ENCODE data around the gene SART1. TPM values are rescaled to one million over a fixed set of nuclear protein-coding genes. Genes with fewer than 3 reads are reported as not detected.

The SART1 gene
- total and polyA plus RNA-seq, 4 donors, result 31.4 to 145 (median 48.3) TPM

DNA sequence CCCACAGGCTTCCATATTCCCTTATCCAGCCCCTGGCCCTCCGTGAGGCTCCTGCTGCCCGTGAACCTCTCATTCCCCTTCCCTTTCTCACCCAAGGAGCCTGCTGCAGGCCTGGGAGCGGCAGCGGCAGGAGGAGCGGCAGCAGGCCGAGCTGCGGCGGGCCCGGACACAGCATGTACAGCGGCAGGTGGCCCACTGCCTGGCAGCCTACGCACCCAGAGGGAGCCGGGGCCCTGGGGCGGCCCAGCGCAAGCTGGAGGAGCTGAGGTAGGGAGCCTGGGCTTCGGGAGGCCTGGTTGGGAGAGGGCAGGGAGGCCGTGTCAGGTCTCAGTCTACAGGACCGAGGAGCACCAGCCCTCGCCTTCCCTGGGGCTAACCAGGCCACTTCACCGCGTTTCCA lies 8.1 kb upstream of the SART1 start:
- no peak overlapping the region for H3K27ac ChIP-seq (ENCODE audit: low read depth in 1 of 2, low read length in 1 of 2)
- H3K27me3 ChIP-seq (ENCODE audit: control insufficient read depth in 3 of 3, insufficient read depth in 3 of 3, low read length in 2 of 3), result no peaks in the 10 kb centered on the region
- DNase-seq (no peak), ATAC-seq (ENCODE audit: insufficient read depth, low FRiP score) (no peak)
- 93 to 96% methylated on average over 20 of the region's 20 CpGs for WGBS, 2 donors
- no peak for TF ChIP-seq CTCF (IDR thresholded peaks at IDR 0.05; ENCODE audit: control extremely low read depth, extremely low read depth)
- H3K4me1 ChIP-seq (ENCODE audit: control insufficient read depth in 5 of 5, insufficient read depth in 5 of 5, low read length in 5 of 5), result no peaks in the 10 kb centered on the region
- no peaks in the 10 kb centered on the region for H3K36me3 ChIP-seq (ENCODE audit: control insufficient read depth in 4 of 4, insufficient read depth in 4 of 4, low read length in 4 of 4)
- H3K4me3 ChIP-seq, result no peak overlapping the region
- peaks cover 0 to 2% (median 0%) of the 10 kb centered on the region in 4 donors for H3K9me3 ChIP-seq (ENCODE audit: control insufficient read depth in 4 of 4, insufficient read depth in 3 of 4, low read length in 3 of 4)
- no peak overlapping the region for H3K9ac ChIP-seq (ENCODE audit: insufficient read depth in 1 of 2, low read length in 2 of 2)

- no peaks in the 10 kb centered on the region for H3K36me3 ChIP-seq (ENCODE audit: control insufficient read depth in 4 of 4, insufficient read depth in 4 of 4, low read length in 4 of 4)
- H3K9me3 ChIP-seq (ENCODE audit: control insufficient read depth in 4 of 4, insufficient read depth in 3 of 4, low read length in 3 of 4), result peaks cover 0 to 2% (median 0%) of the 10 kb centered on the region in 4 donors
- H3K9ac ChIP-seq (ENCODE audit: insufficient read depth in 1 of 2, low read length in 2 of 2), result no peak overlapping the region
- no peak overlapping the region for H3K4me3 ChIP-seq
- H3K27me3 ChIP-seq (ENCODE audit: control insufficient read depth in 3 of 3, insufficient read depth in 3 of 3, low read length in 2 of 3), result no peaks in the 10 kb centered on the region
- DNase-seq (no peak), ATAC-seq (ENCODE audit: insufficient read depth, low FRiP score) (no peak)
- H3K27ac ChIP-seq (ENCODE audit: low read depth in 1 of 2, low read length in 1 of 2), result no peak overlapping the region
- WGBS, 2 donors, result 78 to 80% methylated on average over 8 of the region's 8 CpGs
- no peaks in the 10 kb centered on the region for H3K4me1 ChIP-seq (ENCODE audit: control insufficient read depth in 5 of 5, insufficient read depth in 5 of 5, low read length in 5 of 5)
- TF ChIP-seq CTCF (IDR thresholded peaks at IDR 0.05; ENCODE audit: control extremely low read depth, extremely low read depth), result no peak
Observed at GRCh38 chr11:65954771-65955170, 6.8 kb upstream of the SART1 start.

GRCh38 chr11:65958291-65958690 lies 3.2 kb upstream of the SART1 start:
- WGBS, 2 donors, result 65% methylated on average over 4 of the region's 4 CpGs
- H3K9ac ChIP-seq (ENCODE audit: insufficient read depth in 1 of 2, low read length in 2 of 2), result no peak overlapping the region
- TF ChIP-seq CTCF (IDR thresholded peaks at IDR 0.05; ENCODE audit: control extremely low read depth, extremely low read depth), result no peak
- peaks cover 4 to 12% (median 9%) of the 10 kb centered on the region in 5 donors for H3K4me1 ChIP-seq (ENCODE audit: control insufficient read depth in 5 of 5, insufficient read depth in 5 of 5, low read length in 5 of 5)
- ATAC-seq (ENCODE audit: insufficient read depth, low FRiP score), result no peak
- peaks cover 0 to 2% (median 0%) of the 10 kb centered on the region in 4 donors for H3K9me3 ChIP-seq (ENCODE audit: control insufficient read depth in 4 of 4, insufficient read depth in 3 of 4, low read length in 3 of 4)
- peaks cover 0 to 3% (median 0%) of the 10 kb centered on the region in 4 donors for H3K36me3 ChIP-seq (ENCODE audit: control insufficient read depth in 4 of 4, insufficient read depth in 4 of 4, low read length in 4 of 4)
- H3K4me3 ChIP-seq, result no peak overlapping the region
- peak in 1 of 3 donors; percentile 42 for DNase-seq
- no peaks in the 10 kb centered on the region for H3K27me3 ChIP-seq (ENCODE audit: control insufficient read depth in 3 of 3, insufficient read depth in 3 of 3, low read length in 2 of 3)
- H3K27ac ChIP-seq (ENCODE audit: low read depth in 1 of 2, low read length in 1 of 2), result no peak overlapping the region
